ENCODE measurements around the gene FYCO1.

FYCO1 gene

DNA sequence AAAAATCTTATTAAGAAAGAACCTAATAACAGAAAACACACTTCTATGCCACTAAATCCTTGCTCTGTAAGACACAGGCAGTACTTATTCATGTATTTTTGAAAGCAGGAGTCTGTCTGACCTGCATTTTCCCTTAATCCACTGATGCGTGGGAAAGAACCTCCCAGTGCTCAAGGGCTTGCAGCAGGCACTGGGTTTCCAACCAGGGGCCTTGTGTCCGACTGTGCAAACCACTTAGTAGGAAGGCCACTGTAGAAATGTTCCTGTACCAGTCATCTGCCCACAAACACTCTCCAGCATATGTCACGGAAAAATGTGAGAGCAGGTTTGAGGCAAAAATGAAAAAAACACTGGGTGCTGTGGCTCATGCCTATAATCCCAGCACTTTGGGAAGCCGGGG, 39.9 kb downstream of the FYCO1 start:
- Histone ChIP-seq H3K27me3 (replicated peaks; ENCODE audit: control insufficient read depth, insufficient read depth, low read length) (no peaks in the 10 kb centered on the region), H3K4me3 (replicated peaks; ENCODE audit: low read depth, low read length) (no peak overlapping the region), H3K36me3 (ENCODE audit: control insufficient read depth, insufficient read depth, low read length) (peaks cover 31% of the 10 kb centered on the region)
- no peak for DNase-seq (ENCODE audit: extremely low read depth, insufficient read length)
- no peak for TF ChIP-seq CTCF (IDR thresholded peaks at IDR 0.05; ENCODE audit: insufficient read depth, low read length, poor library complexity, severe bottlenecking)

GRCh38 chr3:45955017-45955647, 40.5 kb downstream of the FYCO1 start:
- DNase-seq (ENCODE audit: extremely low read depth, insufficient read length): no peak
- Histone ChIP-seq H3K4me3 (replicated peaks; ENCODE audit: low read depth, low read length) (no peak overlapping the region), H3K36me3 (ENCODE audit: control insufficient read depth, insufficient read depth, low read length) (peaks cover 31% of the 10 kb centered on the region), H3K27me3 (replicated peaks; ENCODE audit: control insufficient read depth, insufficient read depth, low read length) (no peaks in the 10 kb centered on the region)
- no peak for TF ChIP-seq CTCF (IDR thresholded peaks at IDR 0.05; ENCODE audit: insufficient read depth, low read length, poor library complexity, severe bottlenecking)

GRCh38 chr3:45954306-45954705, 41.3 kb downstream of the FYCO1 start:
- no peaks in the 10 kb centered on the region for H3K27me3 ChIP-seq (replicated peaks; ENCODE audit: control insufficient read depth, insufficient read depth, low read length)
- H3K4me3 ChIP-seq (replicated peaks; ENCODE audit: low read depth, low read length): no peak overlapping the region
- DNase-seq (ENCODE audit: extremely low read depth, insufficient read length): no peak
- peaks cover 33% of the 10 kb centered on the region for H3K36me3 ChIP-seq (ENCODE audit: control insufficient read depth, insufficient read depth, low read length)
- no peak for TF ChIP-seq CTCF (IDR thresholded peaks at IDR 0.05; ENCODE audit: insufficient read depth, low read length, poor library complexity, severe bottlenecking)

GRCh38 chr3:45953536-45953935, 42.1 kb downstream of the FYCO1 start:
- no peaks in the 10 kb centered on the region for H3K27me3 ChIP-seq (replicated peaks; ENCODE audit: control insufficient read depth, insufficient read depth, low read length)
- H3K36me3 ChIP-seq (ENCODE audit: control insufficient read depth, insufficient read depth, low read length): peaks cover 28% of the 10 kb centered on the region
- TF ChIP-seq CTCF (IDR thresholded peaks at IDR 0.05; ENCODE audit: insufficient read depth, low read length, poor library complexity, severe bottlenecking): no peak
- H3K4me3 ChIP-seq (replicated peaks; ENCODE audit: low read depth, low read length): no peak overlapping the region
- no peak for DNase-seq (ENCODE audit: extremely low read depth, insufficient read length)

DNA sequence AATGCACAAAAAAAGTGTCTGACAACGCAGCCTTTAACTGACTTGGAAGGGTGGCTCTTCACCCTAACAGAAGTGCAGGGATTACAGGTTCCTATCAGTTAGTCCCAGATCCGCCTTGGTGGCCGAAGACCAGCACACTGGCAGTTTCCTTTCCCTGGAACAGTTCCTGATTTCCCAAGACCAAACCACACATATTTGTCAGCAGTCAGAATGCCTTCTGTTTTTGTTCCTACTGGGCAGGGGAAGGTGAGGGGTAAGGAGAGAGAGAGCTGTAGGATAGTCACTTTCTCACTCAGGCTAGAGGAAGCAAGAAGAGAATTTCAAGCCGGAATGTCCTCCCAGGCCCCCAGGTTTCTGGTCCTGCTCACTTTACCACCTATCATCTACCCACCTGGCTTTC, 43.2 kb downstream of the FYCO1 start:
- no peak for TF ChIP-seq CTCF (IDR thresholded peaks at IDR 0.05; ENCODE audit: insufficient read depth, low read length, poor library complexity, severe bottlenecking)
- no peaks in the 10 kb centered on the region for H3K27me3 ChIP-seq (replicated peaks; ENCODE audit: control insufficient read depth, insufficient read depth, low read length)
- no peak overlapping the region for H3K4me3 ChIP-seq (replicated peaks; ENCODE audit: low read depth, low read length)
- DNase-seq (ENCODE audit: extremely low read depth, insufficient read length): no peak
- peaks cover 22% of the 10 kb centered on the region for H3K36me3 ChIP-seq (ENCODE audit: control insufficient read depth, insufficient read depth, low read length)

GRCh38 chr3:45951946-45952345, 43.7 kb downstream of the FYCO1 start:
- H3K36me3 ChIP-seq (ENCODE audit: control insufficient read depth, insufficient read depth, low read length): peaks cover 25% of the 10 kb centered on the region
- no peak for TF ChIP-seq CTCF (IDR thresholded peaks at IDR 0.05; ENCODE audit: insufficient read depth, low read length, poor library complexity, severe bottlenecking)
- H3K27me3 ChIP-seq (replicated peaks; ENCODE audit: control insufficient read depth, insufficient read depth, low read length): no peaks in the 10 kb centered on the region
- no peak for DNase-seq (ENCODE audit: extremely low read depth, insufficient read length)
- H3K4me3 ChIP-seq (replicated peaks; ENCODE audit: low read depth, low read length): no peak overlapping the region
